NT2/D1 (cell line): ENCODE data around the gene RAPSN.

ENCODE experiments used
- SUZ12 ChIP-seq: IDR thresholded peaks from 2 replicates; pipeline ENCODE4 v1.6.1; 2011; ENCODE audit not compliant: insufficient read length, insufficient read depth; ENCODE audit errors: extremely low read depth
- YY1 ChIP-seq: IDR thresholded peaks from 2 replicates; pipeline ENCODE4 v1.6.1; 2011; ENCODE audit not compliant: insufficient read length, insufficient read depth
- ZNF274 ChIP-seq: IDR thresholded peaks from 2 replicates; pipeline ENCODE4 v1.6.1; 2011; ENCODE audit warnings: mild to moderate bottlenecking, low read depth, low read length

- TF ChIP-seq ZNF274: no peak
- TF ChIP-seq YY1: no peak
- TF ChIP-seq SUZ12: no peak
Observed at GRCh38 chr11:47392546-47393162, 56.3 kb downstream of the RAPSN start.
